ENCODE data around the gene FRS3. TPM values are rescaled to one million over a fixed set of nuclear protein-coding genes. Genes with fewer than 3 reads are reported as not detected.

FRS3 gene
- total RNA-seq, 2 experiments from 2014 or later: 4.8 to 6.2 TPM

DNA sequence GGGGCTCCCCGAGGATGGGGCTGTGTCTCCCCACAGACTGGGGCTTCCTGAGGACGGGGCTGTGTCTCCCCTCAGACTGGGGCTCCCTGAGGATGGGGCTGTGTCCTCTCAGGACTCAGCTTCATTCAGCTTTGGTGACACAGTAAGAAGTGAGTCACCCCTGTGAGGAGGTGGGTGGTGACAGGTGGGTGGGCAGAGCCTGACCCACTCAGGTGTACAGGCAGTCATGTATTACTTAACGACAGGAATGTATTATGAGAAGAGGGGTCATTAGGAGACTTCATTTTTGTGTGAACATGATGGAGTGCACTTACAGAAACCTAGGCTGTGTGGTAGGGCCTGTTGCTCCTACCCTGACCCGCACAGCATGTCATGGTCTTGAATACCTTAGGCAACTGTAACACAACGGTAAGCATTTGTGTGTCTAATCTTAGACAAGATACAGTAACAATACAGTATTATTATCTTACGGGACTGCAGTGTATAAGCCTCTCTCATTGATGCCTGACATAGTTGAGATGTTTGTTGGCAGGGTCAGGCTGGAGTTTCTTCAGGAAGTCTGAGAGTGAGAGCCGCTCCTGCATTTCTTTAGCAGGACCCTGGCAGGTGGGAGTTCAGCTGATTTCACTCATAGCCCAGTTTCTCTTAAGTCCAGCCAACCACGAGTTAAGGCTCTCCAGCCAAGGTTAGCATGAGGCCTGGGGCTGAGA is 21.6 kb downstream of the FRS3 start:
- CTCF ChIA-PET: interaction anchor here (0.6 kb wide), 1 partner anchor 437 kb away, joined by 3 read pairs; no protein-coding TSS in a partner anchor
- no peaks in the 10 kb centered on the region for H3K4me1 Mint-ChIP-seq
- no peak for DNase-seq
- H3K9me3 Mint-ChIP-seq (ENCODE audit: low read depth): no peaks in the 10 kb centered on the region
- H3K4me3 Mint-ChIP-seq: no peak overlapping the region
- peaks cover 17% of the 10 kb centered on the region for H3K27me3 Mint-ChIP-seq
- ATAC-seq: no peak
- no peak overlapping the region for H3K27ac Mint-ChIP-seq
- no peaks in the 10 kb centered on the region for H3K36me3 Mint-ChIP-seq

DNA sequence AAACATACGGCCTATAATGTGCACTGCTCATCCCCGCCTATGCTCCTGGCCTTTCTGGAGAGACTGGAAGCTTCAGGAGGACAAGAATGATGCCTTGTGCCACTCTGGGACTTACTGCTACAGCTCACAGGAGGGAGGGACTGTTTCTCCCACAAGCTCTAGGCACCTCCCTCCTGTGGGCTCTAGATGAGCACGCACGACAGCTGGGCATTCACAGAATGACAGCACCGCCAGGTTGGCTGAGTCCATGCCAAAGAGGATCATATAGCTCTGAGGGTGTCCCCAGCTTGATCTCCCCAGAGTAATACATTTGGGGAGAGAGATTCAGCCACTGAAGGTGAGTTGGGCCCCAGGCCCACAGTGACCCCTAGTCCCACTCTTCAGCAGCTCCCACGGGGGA is 22.4 kb downstream of the FRS3 start:
- ATAC-seq: no peak
- no peak for DNase-seq
- no peaks in the 10 kb centered on the region for H3K36me3 Mint-ChIP-seq
- H3K4me3 Mint-ChIP-seq: no peak overlapping the region
- H3K4me1 Mint-ChIP-seq: no peaks in the 10 kb centered on the region
- no peak overlapping the region for H3K27ac Mint-ChIP-seq
- CTCF ChIA-PET: no interaction called here
- H3K9me3 Mint-ChIP-seq (ENCODE audit: low read depth): no peaks in the 10 kb centered on the region
- peaks cover 16% of the 10 kb centered on the region for H3K27me3 Mint-ChIP-seq

- H3K9me3 Mint-ChIP-seq (ENCODE audit: low read depth): no peaks in the 10 kb centered on the region
- ATAC-seq (peak; percentile 27), DNase-seq (no peak)
- CTCF ChIA-PET: interaction anchor here (1.2 kb wide), 1 partner anchor 50 kb away, joined by 3 read pairs; no protein-coding TSS in a partner anchor
- H3K4me1 Mint-ChIP-seq: no peaks in the 10 kb centered on the region
- H3K36me3 Mint-ChIP-seq: no peaks in the 10 kb centered on the region
- peaks cover 14% of the 10 kb centered on the region for H3K27me3 Mint-ChIP-seq
- H3K4me3 Mint-ChIP-seq: no peak overlapping the region
- no peak overlapping the region for H3K27ac Mint-ChIP-seq
These were observed 23.3 kb downstream of the FRS3 start for GRCh38 chr6:41756354-41756753.

DNA sequence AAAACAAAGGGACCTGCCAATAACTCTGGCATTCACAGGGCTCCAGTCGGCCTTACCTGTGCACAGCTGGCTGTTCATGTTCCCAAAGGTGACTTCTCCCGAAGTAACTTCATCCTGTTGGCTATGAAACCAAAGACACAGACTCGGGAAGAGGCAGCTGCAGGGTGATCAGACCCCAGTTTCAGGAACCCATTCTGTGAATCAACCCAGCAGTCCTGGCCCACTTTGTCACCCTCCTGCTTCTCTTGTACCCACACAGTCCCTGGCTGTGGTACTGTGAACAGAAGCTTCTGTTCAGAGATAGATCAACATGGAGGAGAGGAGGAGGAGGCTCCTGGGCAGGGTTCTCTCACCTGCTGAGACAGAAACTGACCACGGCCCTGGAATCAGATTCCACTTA is 23.8 kb downstream of the FRS3 start:
- CTCF ChIA-PET: interaction anchor here (1.2 kb wide), 1 partner anchor 50 kb away, joined by 3 read pairs; no protein-coding TSS in a partner anchor
- no peak overlapping the region for H3K27ac Mint-ChIP-seq
- H3K4me1 Mint-ChIP-seq: no peaks in the 10 kb centered on the region
- H3K27me3 Mint-ChIP-seq: peaks cover 13% of the 10 kb centered on the region
- H3K4me3 Mint-ChIP-seq: no peak overlapping the region
- DNase-seq: no peak
- H3K36me3 Mint-ChIP-seq: no peaks in the 10 kb centered on the region
- ATAC-seq: no peak
- no peaks in the 10 kb centered on the region for H3K9me3 Mint-ChIP-seq (ENCODE audit: low read depth)

DNA sequence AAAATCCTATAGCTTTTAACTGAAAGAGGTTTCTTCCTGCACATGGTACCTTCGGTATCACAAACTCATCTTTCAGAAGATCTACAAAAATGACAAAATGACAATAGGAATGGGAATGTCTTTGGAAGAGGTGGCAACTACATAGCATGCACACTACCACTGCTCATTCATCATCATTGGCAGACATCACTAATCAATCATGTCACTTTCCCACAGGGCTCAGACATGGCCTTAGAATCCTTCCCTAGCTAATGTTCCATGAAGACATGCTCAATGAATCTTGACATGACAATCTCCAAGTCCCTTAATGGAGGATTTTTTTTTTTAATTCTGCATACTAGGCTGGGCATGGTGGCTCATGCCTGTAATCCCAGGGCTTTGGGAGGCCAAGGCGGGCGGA is 29.3 kb downstream of the FRS3 start:
- CTCF ChIA-PET: interaction anchor here (1.1 to 2.1 kb wide), 2 partner anchors 35 to 67 kb away, joined by 3 to 4 read pairs; no protein-coding TSS in a partner anchor
- no peak for DNase-seq
- Mint-ChIP-seq H3K27ac (no peak overlapping the region), H3K27me3 (peaks cover 15% of the 10 kb centered on the region), H3K9me3 (ENCODE audit: low read depth) (no peaks in the 10 kb centered on the region), H3K4me3 (no peak overlapping the region), H3K36me3 (no peaks in the 10 kb centered on the region), H3K4me1 (no peaks in the 10 kb centered on the region)
- ATAC-seq: no peak

DNA sequence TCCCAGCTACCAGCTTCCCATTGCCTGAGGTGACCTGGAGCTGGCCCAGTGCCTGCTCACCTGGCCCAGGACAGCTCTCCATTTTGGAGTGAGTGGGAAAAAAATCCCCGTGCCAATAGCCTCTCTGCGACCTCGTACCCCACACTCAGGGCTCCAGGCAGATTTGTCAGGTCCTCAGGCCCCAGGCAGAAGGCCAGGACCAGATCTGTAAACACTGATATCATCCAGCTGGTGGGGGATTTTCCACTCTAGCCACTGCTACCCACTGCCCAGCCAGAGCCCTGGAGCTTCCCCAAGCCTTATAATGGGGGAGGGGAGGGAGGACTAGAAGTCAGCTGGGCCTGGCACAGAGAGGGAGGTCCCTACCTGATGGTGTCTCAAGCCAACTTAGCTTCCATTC is 31.2 kb downstream of the FRS3 start:
- H3K27ac Mint-ChIP-seq: no peak overlapping the region
- H3K27me3 Mint-ChIP-seq: peaks cover 7% of the 10 kb centered on the region
- CTCF ChIA-PET: interaction anchor here (0.9 to 2.1 kb wide), 2 partner anchors 14 to 65 kb away, joined by 3 to 4 read pairs; no protein-coding TSS in a partner anchor
- no peak for ATAC-seq
- no peak for DNase-seq
- H3K4me3 Mint-ChIP-seq: no peak overlapping the region
- H3K4me1 Mint-ChIP-seq: no peaks in the 10 kb centered on the region
- no peaks in the 10 kb centered on the region for H3K36me3 Mint-ChIP-seq
- no peaks in the 10 kb centered on the region for H3K9me3 Mint-ChIP-seq (ENCODE audit: low read depth)

DNA sequence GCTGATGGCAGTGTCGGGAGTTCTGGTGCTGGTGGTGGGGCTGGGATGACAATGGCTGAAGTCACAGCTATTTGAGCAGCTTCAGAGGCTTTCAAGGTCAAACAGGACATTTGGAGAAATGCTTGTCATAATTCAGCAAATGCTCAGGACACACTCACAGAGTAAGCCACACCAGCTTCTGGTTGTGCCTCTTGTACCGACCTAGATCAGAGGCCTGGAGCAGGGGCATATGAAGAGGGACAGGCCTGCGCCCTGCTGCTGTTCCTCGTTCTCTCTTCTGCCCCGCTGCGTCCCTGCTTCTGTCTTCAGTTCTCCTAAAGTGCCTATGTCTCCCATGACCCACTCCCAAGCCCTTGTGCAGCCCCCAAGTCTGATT is 31.6 kb downstream of the FRS3 start:
- no peaks in the 10 kb centered on the region for H3K9me3 Mint-ChIP-seq (ENCODE audit: low read depth)

DNA sequence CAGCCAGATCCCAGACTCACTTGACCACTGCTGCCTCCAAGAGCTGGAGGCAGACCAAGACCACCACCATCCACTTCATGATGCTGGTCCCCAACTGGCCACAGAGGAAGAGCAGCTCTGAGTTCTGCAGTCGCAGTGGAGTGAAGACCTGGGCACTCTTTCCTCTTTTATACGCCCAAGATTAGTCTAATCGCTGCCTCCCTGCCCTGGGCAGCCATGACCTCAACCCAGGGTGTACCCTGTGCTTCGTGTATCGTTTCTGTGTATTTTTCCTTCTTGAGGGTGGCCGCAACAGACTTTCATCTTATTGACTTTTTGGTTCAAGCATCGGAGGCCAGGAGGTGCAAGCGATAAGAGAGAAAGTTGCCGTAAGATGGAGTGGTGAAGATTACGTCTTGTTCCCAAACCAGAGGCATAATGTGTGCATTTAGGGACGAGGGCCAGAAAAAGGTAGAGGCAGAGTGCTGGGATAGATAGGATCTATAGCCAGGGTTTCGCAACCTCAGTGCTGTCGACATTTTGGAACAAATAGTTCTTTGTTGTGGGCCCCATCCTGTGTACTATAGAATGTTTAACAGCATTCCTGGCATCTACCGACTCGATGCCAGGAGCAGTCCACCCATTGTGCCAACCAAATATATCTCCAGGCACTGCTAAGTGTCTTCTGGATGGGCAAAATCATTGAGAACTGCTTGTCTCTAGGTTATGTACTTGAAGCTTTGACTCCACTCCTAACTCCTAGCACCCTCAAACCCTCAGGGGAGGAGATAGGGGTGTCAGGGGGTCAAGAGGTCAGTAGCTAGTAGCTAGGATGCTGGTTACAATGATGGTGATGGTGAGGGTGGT is 32.2 kb downstream of the FRS3 start, which contains the start of gene PGC:
Gene PGC (minus strand): TSS at position 142 of the 846 bp plus-strand sequence. CDS start 63 bp downstream, at position 79.
- no peaks in the 10 kb centered on the region for H3K4me1 Mint-ChIP-seq
- H3K27me3 Mint-ChIP-seq: peaks cover 4% of the 10 kb centered on the region
- CTCF ChIA-PET: no interaction called here
- DNase-seq (no peak), ATAC-seq (no peak)
- no peaks in the 10 kb centered on the region for H3K9me3 Mint-ChIP-seq (ENCODE audit: low read depth)
- no peak within 1 kb of the TSS for H3K4me3 Mint-ChIP-seq
- no peak within 1 kb of the TSS for H3K27ac Mint-ChIP-seq
- no peaks in the 10 kb centered on the region for H3K36me3 Mint-ChIP-seq

More for the DNA sequence above, 31.6 kb downstream of the FRS3 start:
- H3K27me3 Mint-ChIP-seq: peaks cover 4% of the 10 kb centered on the region
- no peaks in the 10 kb centered on the region for H3K36me3 Mint-ChIP-seq
- H3K27ac Mint-ChIP-seq: no peak overlapping the region
- no peaks in the 10 kb centered on the region for H3K4me1 Mint-ChIP-seq
- ATAC-seq (no peak), DNase-seq (no peak)
- no peak overlapping the region for H3K4me3 Mint-ChIP-seq
- CTCF ChIA-PET: interaction anchor here (0.9 kb wide), 1 partner anchor 13 kb away, joined by 3 read pairs; no protein-coding TSS in a partner anchor

DNA sequence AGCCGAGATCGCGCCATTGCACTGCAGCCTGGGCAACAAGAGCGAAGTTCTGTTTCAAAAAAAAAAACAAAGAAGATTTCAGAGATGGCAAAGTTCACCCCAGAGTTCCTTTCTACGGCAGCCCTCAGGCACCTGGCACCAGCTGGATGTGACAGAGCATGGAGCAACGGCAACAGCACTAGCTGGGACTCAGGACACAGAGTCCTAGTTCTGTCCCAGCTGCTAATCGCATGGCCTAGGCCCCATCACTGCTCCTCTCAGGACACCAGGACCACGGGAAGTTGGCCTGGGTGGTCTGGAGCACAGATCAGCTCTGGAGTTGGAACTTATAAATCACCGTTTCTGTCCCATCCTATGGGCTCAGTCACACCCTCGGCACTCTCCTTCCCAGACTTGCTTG is 33.6 kb downstream of the FRS3 start:
- CTCF ChIA-PET: interaction anchor here (1.5 kb wide), 1 partner anchor 12 kb away, joined by 5 read pairs; no protein-coding TSS in a partner anchor
- Mint-ChIP-seq H3K9me3 (ENCODE audit: low read depth) (no peaks in the 10 kb centered on the region), H3K4me1 (no peaks in the 10 kb centered on the region), H3K27ac (no peak overlapping the region), H3K27me3 (peaks cover 4% of the 10 kb centered on the region), H3K36me3 (no peaks in the 10 kb centered on the region), H3K4me3 (no peak overlapping the region)
- no peak for DNase-seq
- no peak for ATAC-seq

GRCh38 chr6:41744236-41744787 is 35.4 kb downstream of the FRS3 start:
- no peak overlapping the region for H3K27ac Mint-ChIP-seq
- no peaks in the 10 kb centered on the region for H3K27me3 Mint-ChIP-seq
- CTCF ChIA-PET: no interaction called here

GRCh38 chr6:41743406-41744235 is 36.1 kb downstream of the FRS3 start:
- ATAC-seq (no peak), DNase-seq (no peak)
- Mint-ChIP-seq H3K27me3 (no peaks in the 10 kb centered on the region), H3K4me3 (no peak overlapping the region), H3K4me1 (no peaks in the 10 kb centered on the region), H3K27ac (no peak overlapping the region), H3K36me3 (no peaks in the 10 kb centered on the region), H3K9me3 (ENCODE audit: low read depth) (no peaks in the 10 kb centered on the region)
- CTCF ChIA-PET: interaction anchor here (1.2 kb wide), 1 partner anchor 32 kb away, joined by 4 read pairs; no protein-coding TSS in a partner anchor

More at GRCh38 chr6:41744236-41744787, 35.4 kb downstream of the FRS3 start:
- no peak for DNase-seq
- Mint-ChIP-seq H3K36me3 (no peaks in the 10 kb centered on the region), H3K4me1 (no peaks in the 10 kb centered on the region), H3K4me3 (no peak overlapping the region), H3K9me3 (ENCODE audit: low read depth) (no peaks in the 10 kb centered on the region)
- ATAC-seq: no peak

DNA sequence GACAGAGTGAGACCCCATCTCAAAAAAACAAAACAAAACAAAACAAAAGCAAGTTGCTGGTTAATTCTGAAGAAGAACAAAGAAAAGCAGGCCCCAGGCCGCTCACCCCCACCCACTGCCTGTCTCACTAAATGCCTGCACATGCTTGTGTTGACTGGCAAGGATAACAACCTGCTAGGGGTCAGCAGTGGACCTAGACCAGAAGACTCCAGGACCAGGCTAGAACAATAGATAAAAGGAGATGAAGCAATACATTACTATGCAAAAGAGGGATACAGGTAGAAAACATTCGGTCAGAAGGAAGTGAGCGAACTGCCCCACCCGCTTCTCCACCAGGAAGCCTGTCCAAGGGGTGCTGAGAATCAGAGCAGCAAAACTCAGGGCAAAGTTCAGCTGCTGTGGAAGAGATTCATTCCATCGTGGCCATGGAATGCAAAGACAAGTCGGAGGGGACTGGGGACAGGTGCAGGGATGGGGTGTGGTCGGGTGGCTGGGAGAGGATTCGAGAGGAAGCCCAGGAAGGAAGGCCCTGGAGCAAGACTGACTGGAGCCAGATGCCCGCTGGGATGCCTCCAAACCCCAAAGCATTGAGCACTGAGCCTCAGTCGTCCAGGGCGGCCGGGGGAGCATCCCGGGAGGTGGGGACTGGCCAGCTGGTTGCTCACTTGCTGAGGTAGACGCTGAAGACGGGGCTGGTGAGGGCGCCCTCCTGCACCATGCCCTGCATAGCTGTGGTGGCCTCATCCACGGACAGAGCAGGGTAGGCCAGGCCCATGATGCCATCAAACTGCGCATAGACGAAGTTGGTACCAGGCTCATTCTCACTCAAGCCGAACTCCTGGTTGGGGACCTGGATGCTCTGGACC is 37.8 kb downstream of the FRS3 start:
- Mint-ChIP-seq H3K27ac (no peak overlapping the region), H3K4me1 (no peaks in the 10 kb centered on the region), H3K27me3 (no peaks in the 10 kb centered on the region), H3K36me3 (no peaks in the 10 kb centered on the region), H3K4me3 (no peak overlapping the region), H3K9me3 (ENCODE audit: low read depth) (no peaks in the 10 kb centered on the region)
- CTCF ChIA-PET: interaction anchor here (1.2 kb wide), 1 partner anchor 33 kb away, joined by 4 read pairs; no protein-coding TSS in a partner anchor
- no peak for DNase-seq
- no peak for ATAC-seq
